Fibroblast of peridontal ligament (primary cell): ENCODE measurements around the gene CCDC59.

Source experiments
- DNase-seq: peaks from one replicate; pipeline ENCODE4 v3.0.0-alpha.2; 2010; ENCODE audit errors: extremely low read depth

The CCDC59 gene

GRCh38 chr12:82314406-82314892 is 43.7 kb downstream of the CCDC59 start:
- DNase-seq: no peak
